MCF 10A (cell line): ENCODE results near the gene CACNA1D. TPM values are rescaled to one million over a fixed set of nuclear protein-coding genes. Genes with fewer than 3 reads are reported as not detected.

Experiments
- BruUV-seq: library from RNA; stranded (reverse); fragments of 400-500 nt; replicated peaks from 2 replicates; lab custom pipeline; 2021; lab: Mats Ljungman, UMichigan
- CTCF ChIA-PET: fragments of 300-600 bp; sonication (Branson Sonifier 250); formaldehyde crosslinking; extraction: SDS; loops from one replicate; lab custom pipeline; 2021; ENCODE audit warnings: antibody characterized with exemption, inconsistent platforms; lab: Yijun Ruan, JAX
- POLR2A ChIA-PET: fragments of 300-600, 350-650 bp; sonication (Branson Sonifier 250); formaldehyde crosslinking; extraction: SDS; loops from one replicate; lab custom pipeline; 2020; ENCODE audit warnings: antibody characterized with exemption, inconsistent platforms; lab: Yijun Ruan, JAX
- DNase-seq: peaks from one replicate; pipeline ENCODE4 v3.0.0-alpha.2; 2018; ENCODE audit not compliant: unreplicated experiment
- H3K27ac Mint-ChIP-seq: one replicate; pipeline ENCODE4 v1.8.0; 2022; ENCODE audit warnings: mild to moderate bottlenecking, low read depth, mixed read lengths; ENCODE audit not compliant: unreplicated experiment
- H3K27me3 Mint-ChIP-seq: one replicate; pipeline ENCODE4 v1.8.0; 2022; ENCODE audit warnings: mixed read lengths; ENCODE audit not compliant: insufficient read depth, unreplicated experiment
- H3K36me3 Mint-ChIP-seq: one replicate; pipeline ENCODE4 v1.8.0; 2022; ENCODE audit warnings: mild to moderate bottlenecking, moderate library complexity, mixed read lengths; ENCODE audit not compliant: insufficient read depth, unreplicated experiment
- H3K4me1 Mint-ChIP-seq: one replicate; pipeline ENCODE4 v1.8.0; 2022; ENCODE audit warnings: mixed read lengths; ENCODE audit not compliant: insufficient read depth, unreplicated experiment
- H3K4me3 Mint-ChIP-seq: one replicate; pipeline ENCODE4 v1.8.0; 2022; ENCODE audit warnings: mild to moderate bottlenecking, moderate library complexity, mixed read lengths; ENCODE audit not compliant: unreplicated experiment
- H3K9me3 Mint-ChIP-seq: one replicate; pipeline ENCODE4 v1.8.0; 2022; ENCODE audit warnings: mixed read lengths; ENCODE audit not compliant: unreplicated experiment
- intact Hi-C: fragments of 100-400 bp; cut with micrococcal nuclease; formaldehyde crosslinking; loops from 2 replicates; pipeline ENCODE4 v1.14.1; 2022
- total RNA-seq: library from RNA; stranded (reverse); gene quantifications from 2 replicates; pipeline ENCODE4 v1.2.3, GENCODE V29; 2022
- TF ChIP-seq, protein P1 (sequence below): fragments of 200-600 bp; IDR thresholded peaks from one replicate; pipeline ENCODE4 v1.8.0; 2022; ENCODE audit warnings: antibody characterized with exemption, mild to moderate bottlenecking; ENCODE audit not compliant: unreplicated experiment

The CACNA1D gene
- total RNA-seq, 1 experiment from 2014 or later, result 0.26 TPM

DNA sequence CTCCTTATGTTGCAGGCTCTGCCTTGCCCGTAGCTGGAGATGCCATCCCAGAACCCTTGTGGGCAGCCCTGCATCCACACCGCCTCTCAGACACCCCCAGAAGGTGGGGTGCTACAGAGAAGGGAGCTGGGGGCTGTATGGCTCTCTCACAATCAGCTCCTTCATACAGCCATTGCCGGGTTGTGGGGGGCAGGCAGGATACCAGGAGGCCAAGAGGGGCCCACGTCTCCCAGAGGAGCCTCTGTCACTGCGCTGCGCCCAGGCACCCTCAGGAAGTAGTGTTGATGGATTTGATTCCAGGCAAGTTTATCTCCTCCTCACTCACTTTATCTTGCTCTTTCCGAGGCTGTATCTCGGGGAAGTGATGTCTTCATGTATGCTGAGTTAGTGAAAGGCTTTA lies 180.2 kb downstream of the CACNA1D start:
- no TSS peak for BruUV-seq
- DNase-seq, result no peak
- no peaks in the 10 kb centered on the region for H3K9me3 Mint-ChIP-seq
- no peak overlapping the region for H3K27ac Mint-ChIP-seq
- H3K4me3 Mint-ChIP-seq, result no peak overlapping the region
- peaks cover 37% of the 10 kb centered on the region for H3K27me3 Mint-ChIP-seq
- no peaks in the 10 kb centered on the region for H3K4me1 Mint-ChIP-seq
- TF ChIP-seq, protein P1, sequence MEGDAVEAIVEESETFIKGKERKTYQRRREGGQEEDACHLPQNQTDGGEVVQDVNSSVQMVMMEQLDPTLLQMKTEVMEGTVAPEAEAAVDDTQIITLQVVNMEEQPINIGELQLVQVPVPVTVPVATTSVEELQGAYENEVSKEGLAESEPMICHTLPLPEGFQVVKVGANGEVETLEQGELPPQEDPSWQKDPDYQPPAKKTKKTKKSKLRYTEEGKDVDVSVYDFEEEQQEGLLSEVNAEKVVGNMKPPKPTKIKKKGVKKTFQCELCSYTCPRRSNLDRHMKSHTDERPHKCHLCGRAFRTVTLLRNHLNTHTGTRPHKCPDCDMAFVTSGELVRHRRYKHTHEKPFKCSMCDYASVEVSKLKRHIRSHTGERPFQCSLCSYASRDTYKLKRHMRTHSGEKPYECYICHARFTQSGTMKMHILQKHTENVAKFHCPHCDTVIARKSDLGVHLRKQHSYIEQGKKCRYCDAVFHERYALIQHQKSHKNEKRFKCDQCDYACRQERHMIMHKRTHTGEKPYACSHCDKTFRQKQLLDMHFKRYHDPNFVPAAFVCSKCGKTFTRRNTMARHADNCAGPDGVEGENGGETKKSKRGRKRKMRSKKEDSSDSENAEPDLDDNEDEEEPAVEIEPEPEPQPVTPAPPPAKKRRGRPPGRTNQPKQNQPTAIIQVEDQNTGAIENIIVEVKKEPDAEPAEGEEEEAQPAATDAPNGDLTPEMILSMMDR, result no peak
- POLR2A ChIA-PET, result no interaction called here
- CTCF ChIA-PET, result interaction anchor here (0.6 to 0.7 kb wide), 3 partner anchors 21 to 385 kb away, joined by 3 to 5 read pairs (median 3); no protein-coding TSS in a partner anchor
- intact Hi-C loops, result no loop called here
- H3K36me3 Mint-ChIP-seq, result no peaks in the 10 kb centered on the region

DNA sequence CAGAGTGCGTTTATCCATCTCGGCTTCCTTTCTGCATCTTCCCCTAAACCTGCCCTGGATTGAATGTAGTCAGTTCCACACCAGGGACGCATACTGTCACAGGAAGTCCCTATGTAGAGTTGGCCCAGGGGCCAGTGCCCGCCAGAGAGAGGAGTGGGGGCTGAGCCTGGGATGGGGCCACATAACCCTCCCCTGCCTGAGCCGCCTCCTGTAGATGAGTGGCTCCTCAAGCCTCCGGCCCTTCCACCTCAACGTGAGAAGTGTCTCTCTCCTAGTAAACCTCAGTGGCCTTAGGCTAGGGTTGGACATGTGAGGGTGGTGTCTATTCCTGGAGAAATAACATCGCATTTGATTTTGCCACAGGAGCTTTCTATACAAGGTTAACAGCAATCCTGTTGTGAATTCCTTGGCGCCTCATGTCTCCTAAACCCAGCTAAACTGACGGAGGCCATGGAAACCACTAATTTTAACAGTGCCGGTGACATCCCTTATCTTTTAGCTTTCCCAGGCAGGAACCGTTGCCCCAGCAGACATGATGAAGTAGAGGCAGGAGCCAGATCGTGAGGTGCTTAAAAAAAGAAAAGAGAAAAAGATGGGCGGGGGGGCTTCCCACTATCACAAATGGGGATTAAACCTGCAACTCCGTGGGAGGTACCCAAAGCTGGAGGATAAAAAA lies 180.7 kb downstream of the CACNA1D start:
- peaks cover 37% of the 10 kb centered on the region for H3K27me3 Mint-ChIP-seq
- no TSS peak for BruUV-seq
- ChIA-PET CTCF (no interaction called here), POLR2A (no interaction called here)
- TF ChIP-seq, protein P1, result no peak
- DNase-seq, result no peak
- H3K27ac Mint-ChIP-seq, result no peak overlapping the region
- H3K36me3 Mint-ChIP-seq, result no peaks in the 10 kb centered on the region
- no peak overlapping the region for H3K4me3 Mint-ChIP-seq
- intact Hi-C loops, result no loop called here
- H3K4me1 Mint-ChIP-seq, result no peaks in the 10 kb centered on the region
- H3K9me3 Mint-ChIP-seq, result no peaks in the 10 kb centered on the region

DNA sequence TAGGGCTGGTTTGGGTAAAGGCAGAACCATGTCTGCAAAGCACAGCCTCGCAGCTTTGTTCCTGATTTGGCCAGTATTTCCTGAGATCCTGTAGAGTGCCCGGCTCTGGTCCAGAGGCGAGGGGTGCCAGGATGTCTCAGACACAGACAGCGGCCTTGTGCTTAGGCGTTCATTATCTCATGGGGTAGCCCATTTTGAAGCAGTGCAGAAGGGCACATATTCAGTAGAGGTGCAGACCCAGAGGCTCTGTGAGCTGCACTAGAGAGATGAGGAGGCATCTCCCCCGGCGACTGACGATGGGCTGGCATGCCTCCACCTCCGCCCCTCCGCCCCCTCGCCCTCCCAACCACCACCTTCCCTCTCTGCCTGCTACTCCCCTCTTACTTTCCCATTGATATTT lies 181.5 kb downstream of the CACNA1D start:
- ChIA-PET POLR2A (no interaction called here), CTCF (no interaction called here)
- Mint-ChIP-seq H3K4me1 (no peaks in the 10 kb centered on the region), H3K36me3 (no peaks in the 10 kb centered on the region), H3K4me3 (no peak overlapping the region), H3K9me3 (no peaks in the 10 kb centered on the region), H3K27me3 (peaks cover 41% of the 10 kb centered on the region), H3K27ac (no peak overlapping the region)
- intact Hi-C loops, result no loop called here
- TF ChIP-seq, protein P1, result no peak
- DNase-seq, result no peak
- BruUV-seq, result no TSS peak

DNA sequence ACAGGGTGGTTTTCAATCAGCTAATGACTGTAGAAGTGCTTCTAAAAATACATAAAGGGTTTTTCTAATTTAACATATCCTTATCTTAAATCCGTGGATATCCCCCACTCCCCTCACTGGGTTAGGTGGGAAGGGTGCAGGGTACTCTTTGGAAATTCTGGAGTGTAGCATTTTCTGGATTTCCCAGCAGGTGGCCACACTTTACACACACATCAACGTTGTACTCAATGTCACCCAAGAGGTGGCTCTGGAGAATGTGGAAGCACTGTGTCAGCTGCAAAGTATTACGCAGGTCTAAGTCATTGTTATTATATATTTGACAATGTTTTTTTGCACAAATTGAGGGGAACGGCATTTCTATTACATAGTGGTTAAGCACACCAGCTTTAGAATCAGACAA lies 183.0 kb downstream of the CACNA1D start:
- Mint-ChIP-seq H3K9me3 (no peaks in the 10 kb centered on the region), H3K36me3 (no peaks in the 10 kb centered on the region), H3K4me1 (no peaks in the 10 kb centered on the region), H3K4me3 (no peak overlapping the region), H3K27ac (no peak overlapping the region), H3K27me3 (peaks cover 41% of the 10 kb centered on the region)
- POLR2A ChIA-PET, result interaction anchor here (0.9 kb wide), 1 partner anchor 8 kb away, joined by 3 read pairs; no protein-coding TSS in a partner anchor
- DNase-seq, result peak; percentile 12
- no TSS peak for BruUV-seq
- CTCF ChIA-PET, result interaction anchor here (0.9 to 1.1 kb wide), 2 partner anchors 11 to 33 kb away, joined by 3 to 4 read pairs; no protein-coding TSS in a partner anchor
- TF ChIP-seq, protein P1, result no peak
- intact Hi-C loops, result no loop called here
